ENCODE data around the gene SUMO4. TPM values are rescaled to one million over a fixed set of nuclear protein-coding genes. Genes with fewer than 3 reads are reported as not detected.

Gene SUMO4
- polyA plus RNA-seq, 2 of the 4 experiments (the other 2 are of a cell fraction), result 0.18 TPM; not detected in 1

- 0 out of 6 replicates have a peak overlapping the region, but pooled peaks of 1 of the 2 experiments have one; percentile 13 for H3K27ac ChIP-seq
- no peak overlapping the region for H3K4me3 ChIP-seq
- WGBS (ENCODE audit: missing lambda C conversion rate), result 85% methylated on average over 7 of the region's 7 CpGs
- TF ChIP-seq ZC3H11A (IDR thresholded peaks at IDR 0.05), result no peak
- no peak for TF ChIP-seq CHD4 (IDR thresholded peaks at IDR 0.05; ENCODE audit: borderline replicate concordance)
- no peak for TF ChIP-seq REST (IDR thresholded peaks at IDR 0.05)
- no peak for TF ChIP-seq EHMT2 (IDR thresholded peaks at IDR 0.05; ENCODE audit: low read depth)
- TF ChIP-seq CHD2 (IDR thresholded peaks at IDR 0.05; ENCODE audit: low read length, partially characterized antibody), result no peak
- TF ChIP-seq FOXS1 (CRISPR knock-in tag; IDR thresholded peaks at IDR 0.05), result no peak
- no peak for TF ChIP-seq FOSL2 (IDR thresholded peaks at IDR 0.05)
- no peak for TF ChIP-seq FOSL2 (CRISPR knock-in tag; IDR thresholded peaks at IDR 0.05)
- TF ChIP-seq FOSB (CRISPR knock-in tag; IDR thresholded peaks at IDR 0.05), result no peak
- TF ChIP-seq HES2 (IDR thresholded peaks at IDR 0.05), result no peak
- no peak for TF ChIP-seq USF2 (IDR thresholded peaks at IDR 0.05)
- TF ChIP-seq, protein P1, sequence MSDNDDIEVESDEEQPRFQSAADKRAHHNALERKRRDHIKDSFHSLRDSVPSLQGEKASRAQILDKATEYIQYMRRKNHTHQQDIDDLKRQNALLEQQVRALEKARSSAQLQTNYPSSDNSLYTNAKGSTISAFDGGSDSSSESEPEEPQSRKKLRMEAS (IDR thresholded peaks at IDR 0.05), result no peak
- no peak for TF ChIP-seq KDM1A (IDR thresholded peaks at IDR 0.05; ENCODE audit: low read depth)
- TF ChIP-seq RFX5 (IDR thresholded peaks at IDR 0.05), result no peak
- TF ChIP-seq, protein P2, sequence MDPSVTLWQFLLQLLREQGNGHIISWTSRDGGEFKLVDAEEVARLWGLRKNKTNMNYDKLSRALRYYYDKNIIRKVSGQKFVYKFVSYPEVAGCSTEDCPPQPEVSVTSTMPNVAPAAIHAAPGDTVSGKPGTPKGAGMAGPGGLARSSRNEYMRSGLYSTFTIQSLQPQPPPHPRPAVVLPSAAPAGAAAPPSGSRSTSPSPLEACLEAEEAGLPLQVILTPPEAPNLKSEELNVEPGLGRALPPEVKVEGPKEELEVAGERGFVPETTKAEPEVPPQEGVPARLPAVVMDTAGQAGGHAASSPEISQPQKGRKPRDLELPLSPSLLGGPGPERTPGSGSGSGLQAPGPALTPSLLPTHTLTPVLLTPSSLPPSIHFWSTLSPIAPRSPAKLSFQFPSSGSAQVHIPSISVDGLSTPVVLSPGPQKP (IDR thresholded peaks at IDR 0.05; ENCODE audit: low read depth, low read length), result no peak
- H3K4me2 ChIP-seq, result no peak overlapping the region
- DNase-seq (ENCODE audit: low read depth in 1 of 2, low spot score in 1 of 2) (no peak), ATAC-seq (no peak), FAIRE-seq (no peak)
- no peaks in the 10 kb centered on the region for H3K9me3 ChIP-seq
- no peaks in the 10 kb centered on the region for H3K4me1 ChIP-seq
- ChIA-PET POLR2A (no interaction called here), CTCF (interaction anchor here (1.0 to 1.6 kb wide), 4 partner anchors 8 to 470 kb away, joined by 3 to 7 read pairs (median 4); no protein-coding TSS in a partner anchor)
Observed at GRCh38 chr6:149423964-149424440, 23.9 kb downstream of the SUMO4 start.

GRCh38 chr6:149425224-149425623 lies 25.2 kb downstream of the SUMO4 start:
- Histone ChIP-seq H3K9me3 (no peaks in the 10 kb centered on the region), H3K4me1 (no peaks in the 10 kb centered on the region), H3K4me3 (no peak overlapping the region), H3K4me2 (no peak overlapping the region), H3K27ac (no peak overlapping the region)
- TF ChIP-seq MYC (IDR thresholded peaks at IDR 0.05; ENCODE audit: borderline replicate concordance, low read length) (no peak), CHD2 (IDR thresholded peaks at IDR 0.05; ENCODE audit: low read length, partially characterized antibody) (no peak), HOXA7 (CRISPR knock-in tag; IDR thresholded peaks at IDR 0.05) (no peak)
- ChIA-PET POLR2A (no interaction called here), CTCF (interaction anchor here (1.7 kb wide), 1 partner anchor 397 kb away, joined by 7 read pairs; no protein-coding TSS in a partner anchor)
- DNase-seq (ENCODE audit: low read depth in 1 of 2, low spot score in 1 of 2) (no peak), ATAC-seq (no peak), FAIRE-seq (no peak)
- 85% methylated on average over 6 of the region's 8 CpGs for WGBS (ENCODE audit: missing lambda C conversion rate)

- Histone ChIP-seq H3K4me2 (no peak overlapping the region), H3K27ac (no peak overlapping the region), H3K4me1 (no peaks in the 10 kb centered on the region), H3K4me3 (no peak overlapping the region), H3K9me3 (no peaks in the 10 kb centered on the region)
- CTCF ChIA-PET, result interaction anchor here (0.8 to 1.7 kb wide), 3 partner anchors 16 to 398 kb away, joined by 3 to 7 read pairs (median 3); no protein-coding TSS in a partner anchor
- POLR2A ChIA-PET, result no interaction called here
- DNase-seq (ENCODE audit: low read depth in 1 of 2, low spot score in 1 of 2) (no peak), ATAC-seq (no peak), FAIRE-seq (no peak)
- WGBS (ENCODE audit: missing lambda C conversion rate), result 78% methylated on average over 5 of the region's 5 CpGs
- TF ChIP-seq MAFK (IDR thresholded peaks at IDR 0.05; ENCODE audit: partially characterized antibody) (no peak), HOXB13 (CRISPR knock-in tag; IDR thresholded peaks at IDR 0.05; ENCODE audit: low read depth) (no peak), ZNF302 (CRISPR knock-in tag; IDR thresholded peaks at IDR 0.05) (no peak), RFX5 (IDR thresholded peaks at IDR 0.05) (no peak), USF2 (IDR thresholded peaks at IDR 0.05) (no peak), FOSL2 (IDR thresholded peaks at IDR 0.05) (no peak), FOSL2 (CRISPR knock-in tag; IDR thresholded peaks at IDR 0.05) (no peak), TFCP2L1 (CRISPR knock-in tag; IDR thresholded peaks at IDR 0.05) (no peak), HEYL (CRISPR knock-in tag; IDR thresholded peaks at IDR 0.05) (no peak), CHD4 (IDR thresholded peaks at IDR 0.05; ENCODE audit: borderline replicate concordance) (no peak), E2F6 (IDR thresholded peaks at IDR 0.05; ENCODE audit: borderline replicate concordance, low read depth) (no peak), MAZ (IDR thresholded peaks at IDR 0.05; ENCODE audit: borderline replicate concordance, low read depth, low read length) (no peak), CBX8 (IDR thresholded peaks at IDR 0.05) (no peak), ESRRA (IDR thresholded peaks at IDR 0.05; ENCODE audit: borderline replicate concordance, low read length) (no peak), ZC3H11A (IDR thresholded peaks at IDR 0.05) (no peak), RARB (CRISPR knock-in tag; IDR thresholded peaks at IDR 0.05) (no peak)
Observed at GRCh38 chr6:149425754-149426153, 25.7 kb downstream of the SUMO4 start.

Measured in A549 (cell line).